GM13976 (cell line): ENCODE results near the gene PPP2R5C.

Source experiments
- DNase-seq: peaks from one replicate; pipeline ENCODE4 v3.0.0; 2012; ENCODE audit warnings: low spot score
- in situ Hi-C: fragments of 300-500 bp; cut with MboI; formaldehyde crosslinking; loops from one replicate; pipeline ENCODE4 v1.12.0; 2022; ENCODE audit warnings: low sequenced_read_pairs, mixed read lengths, inconsistent platforms; ENCODE audit not compliant: unreplicated experiment
- TF ChIP-seq, protein P1 (sequence below): IDR thresholded peaks from 2 replicates; pipeline ENCODE4 v1.5.1; 2012; ENCODE audit warnings: borderline replicate concordance, mild to moderate bottlenecking; ENCODE audit not compliant: insufficient read depth; ENCODE audit errors: extremely low read depth, missing control alignments, control extremely low read depth

The PPP2R5C gene

DNA sequence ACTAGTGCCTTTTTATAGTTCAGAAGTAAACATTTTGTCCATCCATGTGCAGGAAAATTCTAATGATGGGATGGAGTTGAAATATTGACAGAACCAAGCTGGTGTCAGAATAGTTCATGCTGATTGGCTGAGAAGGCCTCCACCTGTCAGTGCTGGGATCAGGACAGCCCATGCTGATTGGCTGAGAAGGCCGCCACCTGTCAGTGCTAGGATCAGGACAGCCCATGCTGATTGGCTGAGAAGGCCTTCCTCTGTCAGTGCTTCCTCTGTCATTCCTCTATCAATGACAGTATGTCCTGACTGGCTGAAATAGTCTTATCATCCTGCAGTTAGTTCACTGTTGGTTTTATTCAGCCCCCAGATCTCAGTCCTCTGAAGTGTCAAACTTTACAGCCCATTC lies 95.7 kb downstream of the PPP2R5C start:
- TF ChIP-seq, protein P1, sequence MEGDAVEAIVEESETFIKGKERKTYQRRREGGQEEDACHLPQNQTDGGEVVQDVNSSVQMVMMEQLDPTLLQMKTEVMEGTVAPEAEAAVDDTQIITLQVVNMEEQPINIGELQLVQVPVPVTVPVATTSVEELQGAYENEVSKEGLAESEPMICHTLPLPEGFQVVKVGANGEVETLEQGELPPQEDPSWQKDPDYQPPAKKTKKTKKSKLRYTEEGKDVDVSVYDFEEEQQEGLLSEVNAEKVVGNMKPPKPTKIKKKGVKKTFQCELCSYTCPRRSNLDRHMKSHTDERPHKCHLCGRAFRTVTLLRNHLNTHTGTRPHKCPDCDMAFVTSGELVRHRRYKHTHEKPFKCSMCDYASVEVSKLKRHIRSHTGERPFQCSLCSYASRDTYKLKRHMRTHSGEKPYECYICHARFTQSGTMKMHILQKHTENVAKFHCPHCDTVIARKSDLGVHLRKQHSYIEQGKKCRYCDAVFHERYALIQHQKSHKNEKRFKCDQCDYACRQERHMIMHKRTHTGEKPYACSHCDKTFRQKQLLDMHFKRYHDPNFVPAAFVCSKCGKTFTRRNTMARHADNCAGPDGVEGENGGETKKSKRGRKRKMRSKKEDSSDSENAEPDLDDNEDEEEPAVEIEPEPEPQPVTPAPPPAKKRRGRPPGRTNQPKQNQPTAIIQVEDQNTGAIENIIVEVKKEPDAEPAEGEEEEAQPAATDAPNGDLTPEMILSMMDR, result no peak
- DNase-seq, result no peak
- in situ Hi-C loops, result no loop called here

DNA sequence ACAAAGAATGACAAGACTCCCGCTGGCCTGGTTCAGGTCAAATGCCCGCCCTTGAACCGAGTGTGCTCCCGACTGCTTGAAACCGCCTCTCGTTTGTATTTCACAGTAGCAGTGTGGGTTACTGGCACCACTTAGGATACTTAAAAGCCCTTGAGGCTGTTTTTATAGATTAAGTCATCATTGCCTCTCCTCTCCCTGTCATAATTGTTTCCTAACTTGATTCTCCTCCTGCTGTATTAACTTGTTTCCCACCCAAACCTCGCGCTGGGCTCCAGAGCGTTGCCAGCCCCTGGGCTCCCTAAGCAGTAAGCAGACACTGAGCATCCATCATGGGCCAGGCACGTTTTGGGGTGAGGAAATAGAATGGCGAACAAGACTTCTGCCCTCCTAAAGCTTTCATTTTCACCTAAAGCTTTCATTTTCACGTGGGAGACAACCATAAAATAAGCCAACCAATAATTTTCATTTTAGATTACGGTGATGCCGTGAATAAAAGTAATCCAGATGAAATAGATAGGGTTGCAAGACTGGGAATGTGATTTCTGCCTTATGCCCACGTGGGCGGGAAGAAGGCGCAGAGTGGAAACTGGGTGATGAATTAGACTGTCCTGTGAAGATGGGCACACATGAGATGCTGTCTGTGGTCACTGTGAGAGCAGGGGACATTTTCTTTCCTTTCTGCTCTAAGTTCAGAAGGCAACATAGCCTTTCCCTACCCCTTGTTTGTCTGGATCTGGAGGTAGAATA lies 97.5 kb downstream of the PPP2R5C start:
- TF ChIP-seq, protein P1, result no peak
- DNase-seq, result no peak
- in situ Hi-C loops, result no loop called here

GRCh38 chr14:101859538-101859902 lies 98.0 kb downstream of the PPP2R5C start:
- no peak for DNase-seq
- in situ Hi-C loops, result no loop called here
- TF ChIP-seq, protein P1, result no peak

DNA sequence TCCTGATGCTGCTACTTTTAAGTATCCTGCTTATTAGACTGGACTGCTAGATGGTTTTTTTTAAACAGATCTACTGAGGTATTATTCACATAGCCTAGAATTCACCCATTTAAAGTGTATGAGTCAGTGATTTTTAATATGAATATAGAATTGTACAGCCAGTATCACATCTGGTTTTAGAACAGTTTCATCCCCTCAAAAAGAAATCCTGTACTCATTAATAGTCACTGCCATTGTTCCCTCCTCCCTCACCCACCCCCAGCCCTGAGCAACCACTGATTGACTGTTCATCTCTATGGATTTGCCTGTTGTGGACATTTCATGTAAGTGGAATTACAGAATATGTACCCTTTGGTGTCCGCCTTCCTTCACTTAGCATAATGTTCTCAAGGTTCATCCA lies 98.4 kb downstream of the PPP2R5C start:
- TF ChIP-seq, protein P1, result no peak
- in situ Hi-C loops, result no loop called here
- no peak for DNase-seq

DNA sequence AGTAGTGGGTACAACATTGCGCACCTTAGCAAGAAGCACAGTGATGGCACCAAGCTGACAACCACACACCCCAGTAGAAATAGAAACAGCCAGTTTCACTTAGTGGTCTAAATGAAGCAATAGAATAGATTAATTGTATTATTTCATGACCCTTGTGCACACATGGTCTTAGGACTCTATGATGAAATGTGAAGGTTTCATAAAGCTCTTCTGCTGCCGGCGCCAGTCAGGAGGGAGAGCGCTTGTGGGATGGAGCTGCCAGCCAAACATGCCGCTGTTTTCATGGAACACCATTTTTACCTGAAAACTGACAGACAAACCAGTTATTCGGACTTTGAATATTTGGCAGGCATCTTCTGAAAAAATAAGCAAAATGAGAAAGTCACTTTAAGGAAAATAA lies 100.0 kb downstream of the PPP2R5C start:
- TF ChIP-seq, protein P1, result no peak
- in situ Hi-C loops, result no loop called here
- DNase-seq, result no peak

GRCh38 chr14:101862177-101862576 lies 100.7 kb downstream of the PPP2R5C start:
- DNase-seq, result no peak
- TF ChIP-seq, protein P1, result no peak
- in situ Hi-C loops, result no loop called here

DNA sequence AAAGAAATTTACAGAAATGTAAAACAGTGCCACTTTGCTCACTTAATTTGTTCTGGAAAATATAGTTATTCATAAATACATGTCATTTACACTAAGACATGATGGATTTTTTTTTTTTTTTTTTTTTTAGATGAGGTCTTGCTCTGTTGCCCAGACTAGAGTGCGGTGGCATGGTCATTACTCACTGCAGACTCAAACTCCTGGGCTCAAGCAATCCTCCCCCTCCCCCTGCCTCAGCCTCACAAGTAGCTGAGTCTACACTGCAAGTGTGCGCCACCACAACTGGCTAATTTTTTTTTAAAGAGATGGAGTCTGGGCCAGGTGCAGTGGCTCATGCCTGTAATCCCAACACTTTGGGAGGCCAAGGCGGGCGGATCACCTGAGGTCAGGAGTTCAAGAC lies 101.2 kb downstream of the PPP2R5C start:
- no peak for DNase-seq
- TF ChIP-seq, protein P1, result no peak
- in situ Hi-C loops, result no loop called here
